Measurements from ENCODE around the gene KCNH1. TPM values are rescaled to one million over a fixed set of nuclear protein-coding genes. Genes with fewer than 3 reads are reported as not detected.

The KCNH1 gene
- total RNA-seq, 1 experiment from 2014 or later: not detected

- H3K27me3 ChIP-seq (replicated peaks; ENCODE audit: insufficient read depth, low read depth, low read length, poor library complexity): no peaks in the 10 kb centered on the region
- no peaks in the 10 kb centered on the region for H3K4me1 ChIP-seq (ENCODE audit: insufficient read depth, low read length, poor library complexity, severe bottlenecking)
- TF ChIP-seq CTCF (conservative IDR thresholded peaks at IDR 0.05; ENCODE audit: low read depth, low read length) (no peak), EZH2 (IDR thresholded peaks at IDR 0.05; ENCODE audit: borderline replicate concordance, low read depth, low read length, poor library complexity, severe bottlenecking) (no peak)
- H3K36me3 ChIP-seq (ENCODE audit: insufficient read depth, low read length, poor library complexity, severe bottlenecking): no peaks in the 10 kb centered on the region
- H3K9me3 ChIP-seq (ENCODE audit: low read depth, low read length, poor library complexity, severe bottlenecking): no peaks in the 10 kb centered on the region
- ChIA-PET POLR2A (ENCODE audit: low non-redundant PET) (no interaction called here), CTCF (no interaction called here)
- BruUV-seq (replicated peaks): no TSS peak
- intact Hi-C loops (cut with micrococcal nuclease; ENCODE audit: unreplicated experiment): no loop called here
- H3K4me3 ChIP-seq (ENCODE audit: low read depth, low read length, poor library complexity, severe bottlenecking): no peak overlapping the region
- no peak for DNase-seq (ENCODE audit: low spot score)
- H3K27ac ChIP-seq (ENCODE audit: low read depth, low read length, poor library complexity, severe bottlenecking): no peak overlapping the region
Observed at GRCh38 chr1:210932104-210932503, 201.8 kb downstream of the KCNH1 start.

- no peaks in the 10 kb centered on the region for H3K36me3 ChIP-seq (ENCODE audit: insufficient read depth, low read length, poor library complexity, severe bottlenecking)
- no peak overlapping the region for H3K27ac ChIP-seq (ENCODE audit: low read depth, low read length, poor library complexity, severe bottlenecking)
- BruUV-seq (replicated peaks): no TSS peak
- peaks cover 9% of the 10 kb centered on the region for H3K27me3 ChIP-seq (replicated peaks; ENCODE audit: insufficient read depth, low read depth, low read length, poor library complexity)
- CTCF ChIA-PET: no interaction called here
- H3K4me1 ChIP-seq (ENCODE audit: insufficient read depth, low read length, poor library complexity, severe bottlenecking): no peaks in the 10 kb centered on the region
- TF ChIP-seq EZH2 (IDR thresholded peaks at IDR 0.05; ENCODE audit: borderline replicate concordance, low read depth, low read length, poor library complexity, severe bottlenecking) (no peak), CTCF (conservative IDR thresholded peaks at IDR 0.05; ENCODE audit: low read depth, low read length) (no peak)
- POLR2A ChIA-PET (ENCODE audit: low non-redundant PET): no interaction called here
- no peak overlapping the region for H3K4me3 ChIP-seq (ENCODE audit: low read depth, low read length, poor library complexity, severe bottlenecking)
- intact Hi-C loops (cut with micrococcal nuclease; ENCODE audit: unreplicated experiment): no loop called here
- H3K9me3 ChIP-seq (ENCODE audit: low read depth, low read length, poor library complexity, severe bottlenecking): no peaks in the 10 kb centered on the region
- no peak for DNase-seq (ENCODE audit: low spot score)
Observed at GRCh38 chr1:210922666-210923065, 211.3 kb downstream of the KCNH1 start.

GRCh38 chr1:210920716-210921694 lies 212.9 kb downstream of the KCNH1 start:
- TF ChIP-seq EZH2 (IDR thresholded peaks at IDR 0.05; ENCODE audit: borderline replicate concordance, low read depth, low read length, poor library complexity, severe bottlenecking) (no peak), CTCF (conservative IDR thresholded peaks at IDR 0.05; ENCODE audit: low read depth, low read length) (no peak)
- Histone ChIP-seq H3K27ac (ENCODE audit: low read depth, low read length, poor library complexity, severe bottlenecking) (no peak overlapping the region), H3K36me3 (ENCODE audit: insufficient read depth, low read length, poor library complexity, severe bottlenecking) (no peaks in the 10 kb centered on the region), H3K27me3 (replicated peaks; ENCODE audit: insufficient read depth, low read depth, low read length, poor library complexity) (peaks cover 20% of the 10 kb centered on the region), H3K4me1 (ENCODE audit: insufficient read depth, low read length, poor library complexity, severe bottlenecking) (no peaks in the 10 kb centered on the region), H3K9me3 (ENCODE audit: low read depth, low read length, poor library complexity, severe bottlenecking) (no peaks in the 10 kb centered on the region), H3K4me3 (ENCODE audit: low read depth, low read length, poor library complexity, severe bottlenecking) (no peak overlapping the region)
- ChIA-PET POLR2A (ENCODE audit: low non-redundant PET) (no interaction called here), CTCF (no interaction called here)
- DNase-seq (ENCODE audit: low spot score): no peak
- intact Hi-C loops (cut with micrococcal nuclease; ENCODE audit: unreplicated experiment): no loop called here
- no TSS peak for BruUV-seq (replicated peaks)

All from A673 (cell line).